D341Med (cell line): ENCODE results near the gene ACOT11.
"Not testable (repeated sequence)": the region's sequence is repeated elsewhere in the genome, so short reads cannot be mapped to it uniquely, and the experiment has no call there.

Experiments used
- DNase-seq: peaks from one replicate; pipeline ENCODE4 v3.0.0; 2012; ENCODE audit warnings: low spot score

Gene ACOT11

DNA sequence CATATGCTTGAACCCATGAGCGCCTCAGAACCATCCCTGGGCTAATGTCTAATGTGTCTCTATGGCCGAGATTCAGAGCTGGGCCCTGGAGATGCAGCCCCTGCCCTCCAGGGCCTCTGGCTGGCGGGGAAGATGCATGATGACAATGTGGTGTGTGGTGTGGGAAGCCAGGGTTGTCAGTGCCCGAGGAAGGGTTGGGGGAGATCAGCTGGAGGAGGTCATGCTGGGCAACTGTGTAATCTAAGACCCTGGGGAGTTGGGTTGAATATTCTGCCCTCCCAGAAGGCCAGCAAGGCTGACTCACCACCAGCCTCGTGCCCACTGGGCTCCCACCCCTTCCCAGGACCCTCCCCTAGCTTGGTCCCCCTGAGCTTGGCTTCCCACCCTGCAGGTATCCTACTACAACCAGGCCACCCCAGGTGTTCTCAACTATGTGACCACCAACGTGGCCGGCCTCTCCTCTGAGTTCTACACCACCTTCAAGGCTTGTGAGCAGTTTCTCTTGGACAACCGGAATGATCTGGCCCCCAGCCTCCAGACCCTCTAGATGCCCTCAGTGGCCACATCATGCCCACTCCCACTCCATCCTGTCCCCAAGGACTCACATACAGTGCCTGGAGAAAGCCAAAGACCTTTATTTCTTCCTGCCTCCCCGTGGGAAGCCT, 60.7 kb downstream of the ACOT11 start:
- peak; percentile 3 for DNase-seq

DNA sequence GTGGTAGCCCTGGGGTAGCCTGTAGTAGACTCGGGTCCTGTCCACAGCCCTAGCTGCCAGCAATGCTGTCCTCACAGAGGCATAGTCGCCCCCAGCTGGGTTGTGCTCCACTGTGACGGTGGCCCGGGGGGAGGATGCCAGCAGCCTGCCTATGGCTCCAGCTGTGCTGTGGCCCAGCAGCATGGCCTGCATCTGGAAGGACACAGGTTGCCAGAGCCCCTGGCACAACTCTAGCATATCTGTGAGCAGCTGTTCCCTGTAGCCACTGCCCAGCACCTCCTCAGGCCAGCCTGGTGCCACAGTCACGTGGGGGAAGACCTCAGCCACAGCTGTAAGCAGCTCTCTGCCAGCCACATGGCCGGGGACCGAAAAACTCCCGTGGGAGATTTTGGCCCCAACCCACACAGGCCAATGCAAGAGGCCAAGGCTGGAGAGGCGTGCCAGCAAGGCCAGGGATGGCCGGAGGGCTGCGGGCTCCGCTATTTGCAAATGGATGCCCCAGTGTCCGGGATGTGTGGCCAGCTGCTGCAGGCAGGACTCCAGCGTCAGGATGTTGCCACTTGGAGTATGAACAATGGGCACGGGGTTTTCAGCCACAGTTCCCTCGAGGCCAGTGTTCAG, 61.4 kb downstream of the ACOT11 start:
- DNase-seq = peak; percentile 28

- DNase-seq = peak; percentile 6
Observed at GRCh38 chr1:54610048-54610447, 62.0 kb downstream of the ACOT11 start.

GRCh38 chr1:54610601-54611580, 62.9 kb downstream of the ACOT11 start:
- peak; percentile 6 for DNase-seq

DNA sequence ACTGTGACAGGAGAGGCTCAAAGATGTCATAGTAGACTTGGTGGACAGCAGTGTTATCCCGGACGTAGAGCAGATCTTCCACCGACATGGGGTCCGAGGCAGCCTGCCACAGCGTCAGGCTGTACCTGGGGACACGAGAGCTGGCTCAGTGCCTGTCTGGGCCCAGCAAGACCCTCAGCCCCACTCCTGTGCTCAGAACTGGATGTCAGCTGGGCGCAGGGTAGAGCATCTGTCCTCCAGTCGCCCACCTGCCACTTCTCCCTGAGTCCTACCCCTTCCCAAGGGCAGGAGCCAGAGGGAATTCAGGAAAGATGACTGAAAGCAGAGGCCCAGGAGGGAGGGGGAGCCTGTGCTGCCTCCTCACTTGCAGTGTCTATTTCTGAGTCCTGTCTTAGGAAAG, 63.6 kb downstream of the ACOT11 start:
- peak; percentile 15 for DNase-seq

DNA sequence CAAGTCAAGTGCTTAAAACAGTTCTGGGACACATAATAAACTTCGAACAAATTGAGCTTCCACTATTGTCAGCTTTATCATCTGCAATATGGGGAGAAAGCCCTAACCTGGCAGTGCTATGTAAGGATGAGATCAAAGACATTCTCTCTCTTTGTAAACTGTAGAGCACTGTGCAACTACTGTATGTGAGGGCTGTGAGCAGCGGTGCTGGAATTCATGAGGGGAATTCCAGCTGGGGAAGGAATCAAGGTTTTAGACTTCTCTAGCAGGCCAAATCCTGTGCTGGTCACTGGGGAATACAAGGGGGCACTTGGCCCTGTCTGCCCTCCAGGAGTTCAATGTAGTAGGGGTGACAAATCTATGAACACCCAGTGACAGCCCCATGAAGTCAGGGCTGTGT, 66.0 kb downstream of the ACOT11 start:
- peak; percentile 2 for DNase-seq

GRCh38 chr1:54614563-54614962, 66.5 kb downstream of the ACOT11 start:
- peak; percentile 2 for DNase-seq

DNA sequence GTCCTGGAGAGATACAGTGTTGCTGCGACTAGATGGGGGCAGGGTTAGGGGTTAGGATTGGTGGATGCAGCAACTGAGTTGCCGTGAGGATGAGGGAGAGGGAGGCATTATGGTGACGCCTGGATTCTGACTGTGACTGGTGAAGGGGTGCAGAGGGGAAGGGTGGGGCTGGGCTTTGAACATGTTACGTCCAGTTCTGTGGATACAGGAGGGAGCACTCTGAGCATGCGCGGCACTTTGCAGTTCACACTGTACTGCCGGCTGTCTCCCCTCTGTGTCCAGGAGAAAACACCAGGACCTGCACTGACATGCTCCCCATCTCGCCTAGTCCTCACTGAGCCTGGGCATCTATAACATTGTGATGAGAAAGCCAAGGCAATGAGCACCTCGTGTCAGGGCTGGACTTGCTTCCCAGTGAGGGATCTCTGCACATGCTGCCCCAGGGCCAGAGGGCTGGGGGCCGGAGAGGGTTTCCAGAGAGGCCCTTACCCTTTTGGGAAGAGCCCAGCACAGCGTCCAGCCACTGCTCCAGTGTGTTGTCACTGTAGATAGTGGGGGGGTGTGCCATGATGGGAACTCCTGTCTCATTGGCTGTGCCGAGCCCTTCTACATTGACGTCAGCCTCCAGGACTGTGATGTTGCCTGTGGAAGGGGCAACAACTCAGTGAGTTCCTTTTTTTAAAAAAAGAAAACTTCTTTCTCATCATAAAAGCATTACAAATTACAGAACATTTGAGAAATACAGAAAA, 67.7 kb downstream of the ACOT11 start:
- DNase-seq = peak; percentile 9

GRCh38 chr1:54619749-54620148, 71.7 kb downstream of the ACOT11 start:
- peak; percentile 2 for DNase-seq

GRCh38 chr1:54623216-54624007, 75.4 kb downstream of the ACOT11 start, which contains the start of gene FAM151A:
TSS of gene FAM151A (minus strand) at chr1:54623525. CDS start at chr1:54623395, 130 bp downstream.
- no peak for DNase-seq

- no peak for DNase-seq
Observed at GRCh38 chr1:54624466-54625464, 76.7 kb downstream of the ACOT11 start.

- DNase-seq = no peak
Observed at GRCh38 chr1:54627196-54627595, 79.2 kb downstream of the ACOT11 start.

DNA sequence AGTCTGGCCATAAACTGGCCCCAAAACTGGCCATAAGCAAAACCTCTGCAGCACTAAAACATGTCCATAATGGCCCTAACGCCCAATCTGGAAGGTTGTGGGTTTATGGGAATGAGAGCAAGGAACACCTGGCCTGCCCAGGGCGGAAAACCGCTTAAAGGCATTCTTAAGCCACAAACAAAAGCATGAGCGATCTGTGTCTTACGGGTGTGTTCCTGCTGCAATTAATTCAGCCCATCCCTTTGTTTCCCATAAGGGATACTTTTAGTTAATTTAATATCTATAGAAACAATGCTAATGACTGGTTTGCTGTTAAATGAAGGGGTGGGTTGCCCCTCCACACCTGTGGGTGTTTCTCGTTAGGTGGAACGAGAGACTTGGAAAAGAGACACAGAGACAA, 87.8 kb downstream of the ACOT11 start:
- DNase-seq = not testable (repeated sequence)

- not testable (repeated sequence) for DNase-seq
Observed at GRCh38 chr1:54636461-54637446, 88.7 kb downstream of the ACOT11 start.

DNA sequence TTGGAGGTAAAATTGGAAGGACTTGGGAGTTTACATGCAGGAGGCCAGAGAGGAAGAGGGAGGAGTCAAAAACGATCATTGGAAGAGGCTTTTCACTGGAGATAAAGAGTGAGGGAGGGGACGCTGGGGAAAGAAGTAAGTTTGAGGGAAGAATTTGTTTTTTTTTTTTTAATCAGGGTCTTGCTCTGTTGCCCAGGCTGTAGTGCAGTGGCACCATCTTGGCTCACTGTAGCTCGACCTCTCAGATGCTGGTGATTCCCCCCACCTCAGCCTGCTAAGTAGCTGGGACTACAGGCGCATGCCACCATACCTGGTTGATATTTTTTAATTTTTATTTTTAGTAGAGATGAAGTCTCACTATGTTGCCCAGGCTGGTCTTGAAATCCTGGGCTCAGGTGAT, 92.3 kb downstream of the ACOT11 start:
- no peak for DNase-seq

DNA sequence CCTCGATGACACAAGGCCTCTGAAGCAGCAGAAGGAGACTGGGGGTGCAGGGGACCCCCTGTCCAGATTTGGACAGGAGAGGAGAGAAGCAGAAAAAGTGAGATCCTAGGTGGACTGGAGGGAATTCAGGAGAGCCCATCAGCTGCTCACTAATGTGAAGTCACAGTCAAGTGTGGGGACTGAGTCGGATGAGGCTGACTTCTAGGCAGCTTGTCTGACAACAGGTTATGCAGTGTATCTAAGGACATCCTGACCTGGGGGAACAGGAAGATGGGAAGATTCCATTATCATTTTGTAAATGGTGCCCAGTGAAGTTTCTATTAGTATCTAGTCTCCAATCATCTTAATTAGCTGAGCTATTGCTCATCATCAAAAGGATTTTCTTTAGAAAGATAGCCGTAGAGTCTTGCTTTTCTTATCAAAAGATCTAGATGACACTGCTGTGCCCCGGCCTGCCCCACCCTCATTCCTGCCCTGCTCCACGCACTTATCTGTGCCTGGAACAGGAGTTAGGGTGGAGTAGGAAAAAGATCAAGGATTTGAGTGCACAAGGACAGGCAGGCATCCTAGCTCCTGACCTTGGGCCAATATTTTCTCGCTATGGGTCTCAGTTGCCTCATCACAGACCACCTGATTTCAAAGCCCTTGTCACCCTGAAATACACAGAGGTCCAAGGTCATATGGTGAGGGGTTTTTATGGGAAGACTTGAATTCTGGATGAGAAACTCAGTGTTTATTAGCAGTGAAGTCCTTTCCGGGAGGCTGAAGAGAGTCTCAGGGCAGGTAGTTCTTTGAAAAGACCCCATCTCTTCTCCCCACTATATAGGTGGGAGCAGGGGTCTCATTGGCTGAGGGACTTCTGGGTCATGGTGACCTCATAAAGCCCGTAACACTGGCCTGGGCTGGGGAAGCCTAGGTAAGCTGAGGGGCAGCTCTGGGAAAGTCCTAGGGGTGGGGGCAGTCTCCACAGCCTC, 93.1 kb downstream of the ACOT11 start, which contains the start of gene MROH7:
TSS of gene MROH7 (plus strand) at position 924 of the 974 bp plus-strand sequence. CDS start 11,141 bp downstream, outside the sequence.
- no peak for DNase-seq

GRCh38 chr1:54643736-54644135, 95.7 kb downstream of the ACOT11 start:
- no peak for DNase-seq
